Panc1 (cell line): ENCODE data around the gene SHROOM3. TPM values are rescaled to one million over a fixed set of nuclear protein-coding genes. Genes with fewer than 3 reads are reported as not detected.

Experiments used
- ATAC-seq: fragments of 200-7000 bp; cut with Tn5 transposase; 2 replicates; pipeline ENCODE4 v1.9.1; 2020; ENCODE audit warnings: mild to moderate bottlenecking, moderate library complexity
- BruUV-seq: library from RNA; stranded (reverse); fragments of 400-500 nt; replicated peaks from 2 replicates; lab custom pipeline; 2021; lab: Mats Ljungman, UMichigan
- CTCF ChIA-PET: fragments of 300-600 bp; sonication (Branson Sonifier 250); formaldehyde crosslinking; loops from one replicate; lab custom pipeline; 2022; ENCODE audit warnings: antibody characterized with exemption; lab: Charles Lee
- POLR2A ChIA-PET: fragments of 300-600 bp; sonication (Branson Sonifier 250); formaldehyde crosslinking; loops from one replicate; lab custom pipeline; 2022; ENCODE audit warnings: antibody characterized with exemption; lab: Charles Lee
- DNase-seq: peaks from one replicate; pipeline ENCODE4 v3.0.0-alpha.2; 2010; ENCODE audit warnings: low read depth, low spot score
- H3K27ac ChIP-seq: 2 replicates; pipeline ENCODE4 v1.5.1; 2011; ENCODE audit warnings: mild to moderate bottlenecking, low read length, inconsistent platforms
- H3K27me3 ChIP-seq: fragments of 200-500 bp; sonication (Bioruptor generic); 2 replicates; pipeline ENCODE4 v1.6.0; 2014; ENCODE audit warnings: low read length, inconsistent platforms; ENCODE audit not compliant: control insufficient read depth, insufficient read depth
- H3K36me3 ChIP-seq: fragments of 200-500 bp; sonication (Bioruptor generic); 2 replicates; pipeline ENCODE4 v1.5.1; 2014; ENCODE audit warnings: inconsistent platforms, mild to moderate bottlenecking, low read length, moderate library complexity; ENCODE audit not compliant: control insufficient read depth, insufficient read depth
- H3K4me1 ChIP-seq: 2 replicates; pipeline ENCODE4 v1.5.1; 2011; ENCODE audit warnings: inconsistent platforms, mild to moderate bottlenecking, low read length, moderate library complexity; ENCODE audit not compliant: control insufficient read depth, insufficient read depth
- H3K4me3 ChIP-seq, 2 experiments: 2 replicates each; pipeline ENCODE4 v1.5.1; 2011 to 2012; ENCODE audit warnings: low read depth in 2 of 2, low read length in 2 of 2, mild to moderate bottlenecking in 2 of 2, inconsistent platforms in 1 of 2, moderate library complexity in 1 of 2
- H3K9me3 ChIP-seq: fragments of 200-500 bp; sonication (Bioruptor generic); 2 replicates; pipeline ENCODE4 v1.5.1; 2014; ENCODE audit warnings: low read depth, mild to moderate bottlenecking, inconsistent platforms, low read length, moderate library complexity; ENCODE audit not compliant: control insufficient read depth, insufficient read depth
- CTCF ChIP-seq: fragments of 450-650 bp; IDR thresholded peaks from 2 replicates; pipeline ENCODE4 v1.5.1; 2017; ENCODE audit warnings: mild to moderate bottlenecking
- POLR2AphosphoS5 ChIP-seq: IDR thresholded peaks from 2 replicates; pipeline ENCODE4 v1.6.1; 2012; ENCODE audit warnings: mild to moderate bottlenecking, low read depth, low read length, moderate library complexity
- REST ChIP-seq, 2 experiments: IDR thresholded peaks; 2 replicates each; pipeline ENCODE4 v1.6.1; 2011 to 2012; ENCODE audit warnings: low read depth in 2 of 2, control low read depth in 1 of 2, low read length in 1 of 2, mild to moderate bottlenecking in 1 of 2, moderate library complexity in 1 of 2; ENCODE audit not compliant: insufficient read depth in 1 of 2
- SIN3A ChIP-seq: IDR thresholded peaks from 2 replicates; pipeline ENCODE4 v1.6.1; 2012; ENCODE audit warnings: low read depth, mild to moderate bottlenecking, low read length, moderate library complexity, borderline replicate concordance; ENCODE audit not compliant: insufficient read depth
- TCF7L2 ChIP-seq: IDR thresholded peaks from 2 replicates; pipeline ENCODE4 v1.6.1; 2011; ENCODE audit warnings: mild to moderate bottlenecking, low read depth, low read length, inconsistent platforms
- in situ Hi-C: cut with HindIII; loops from 2 replicates; pipeline ENCODE4 v1.10.0; 2016; ENCODE audit warnings: low sequenced_read_pairs, low pct_unique_long_range_greater_than_20kb
- intact Hi-C: fragments of 100-400 bp; cut with micrococcal nuclease; formaldehyde crosslinking; loops from one replicate; pipeline ENCODE4 v1.10.0; 2022; ENCODE audit not compliant: unreplicated experiment
- total RNA-seq: library from RNA; stranded (reverse); gene quantifications from one replicate; pipeline ENCODE4 v1.2.1, GENCODE V29; 2021; ENCODE audit not compliant: unreplicated experiment

Gene SHROOM3
- total RNA-seq, 1 experiment from 2014 or later: 7.2 TPM

- in situ Hi-C loops (no loop called here), intact Hi-C loops (no loop called here)
- TF ChIP-seq REST (IDR thresholded peaks at IDR 0.05; ENCODE audit: insufficient read depth in 1 of 2, low read depth in 2 of 2, low read length in 1 of 2) (no peak), CTCF (no peak), TCF7L2 (no peak), POLR2AphosphoS5 (no peak), SIN3A (no peak)
- Histone ChIP-seq H3K36me3 (no peaks in the 10 kb centered on the region), H3K9me3 (no peaks in the 10 kb centered on the region), H3K27ac (no peak overlapping the region), H3K27me3 (no peaks in the 10 kb centered on the region), H3K4me1 (no peaks in the 10 kb centered on the region), H3K4me3 (no peak overlapping the region)
- POLR2A ChIA-PET: no interaction called here
- no TSS peak for BruUV-seq
- no peak for ATAC-seq
- CTCF ChIA-PET: no interaction called here
- DNase-seq: no peak
These were observed 8.3 kb downstream of the SHROOM3 start for GRCh38 chr4:76443376-76443775.

GRCh38 chr4:76445911-76446310 is 10.9 kb downstream of the SHROOM3 start:
- ChIA-PET CTCF (no interaction called here), POLR2A (no interaction called here)
- in situ Hi-C loops: no loop called here
- no TSS peak for BruUV-seq
- no peaks in the 10 kb centered on the region for H3K9me3 ChIP-seq
- H3K36me3 ChIP-seq: no peaks in the 10 kb centered on the region
- peaks cover 5% of the 10 kb centered on the region for H3K27me3 ChIP-seq
- TF ChIP-seq REST (IDR thresholded peaks at IDR 0.05; ENCODE audit: insufficient read depth in 1 of 2, low read depth in 2 of 2, low read length in 1 of 2) (no peak), TCF7L2 (no peak), POLR2AphosphoS5 (no peak), CTCF (no peak), SIN3A (no peak)
- no peak overlapping the region for H3K27ac ChIP-seq
- intact Hi-C loops: no loop called here
- no peak for DNase-seq
- no peaks in the 10 kb centered on the region for H3K4me1 ChIP-seq
- ATAC-seq: no peak
- H3K4me3 ChIP-seq: no peak overlapping the region
